Gastroesophageal sphincter (tissue), 3 donors: Measurements from ENCODE around the gene C6orf141.

Experiments used
- CTCF ChIP-seq, 4 experiments: fragments of 200-600 bp in 2 of 4; fragments of 450-650 bp in 2 of 4; sonication (generic) in 1 of 4; IDR thresholded peaks; one replicate each; pipeline ENCODE4 v1.5.1; 2017 to 2019; ENCODE audit warnings: antibody characterized with exemption in 4 of 4, mild to moderate bottlenecking in 2 of 4, moderate library complexity in 2 of 4
- EP300 ChIP-seq: sonication (generic); formaldehyde crosslinking; IDR thresholded peaks from one replicate; pipeline ENCODE4 v1.6.1; 2017; ENCODE audit warnings: antibody characterized with exemption, mild to moderate bottlenecking
- POLR2A ChIP-seq, 2 donors: fragments of 450-650 bp; IDR thresholded peaks; one replicate each; pipeline ENCODE4 v1.6.1; 2017; ENCODE audit warnings: antibody characterized with exemption in 2 of 2, mild to moderate bottlenecking in 2 of 2, moderate library complexity in 1 of 2
- POLR2AphosphoS5 ChIP-seq: sonication (generic); formaldehyde crosslinking; IDR thresholded peaks from one replicate; pipeline ENCODE4 v1.6.1; 2017; ENCODE audit warnings: antibody characterized with exemption

GRCh38 chr6:49524541-49524940, 25.9 kb upstream of the C6orf141 start:
- TF ChIP-seq CTCF (IDR thresholded peaks at IDR 0.05) (no peak), POLR2A (IDR thresholded peaks at IDR 0.05) (no peak), EP300 (no peak), POLR2AphosphoS5 (no peak)
